Colonic mucosa (tissue), 4 donors: Measurements from ENCODE around the gene KLHL14. TPM values are rescaled to one million over a fixed set of nuclear protein-coding genes. Genes with fewer than 3 reads are reported as not detected.

Experiments
- DNase-seq: peaks from one replicate; pipeline ENCODE4 v3.0.0-alpha.2; 2020
- H3K27ac ChIP-seq: fragments of 200-600 bp; one replicate; pipeline ENCODE4 v1.8.0; 2021
- H3K27me3 ChIP-seq: fragments of 200-600 bp; one replicate; pipeline ENCODE4 v1.8.0; 2021
- H3K36me3 ChIP-seq: fragments of 200-600 bp; one replicate; pipeline ENCODE4 v1.8.0; 2021
- H3K4me1 ChIP-seq: fragments of 200-600 bp; one replicate; pipeline ENCODE4 v1.8.0; 2021; ENCODE audit warnings: mild to moderate bottlenecking
- H3K4me3 ChIP-seq: fragments of 200-600 bp; one replicate; pipeline ENCODE4 v1.8.0; 2021
- H3K9ac ChIP-seq, 2 donors: one replicate each; pipeline ENCODE4 v1.7.0; 2013; ENCODE audit warnings: control low read depth in 2 of 2, low read depth in 2 of 2, low read length in 2 of 2
- H3K9me3 ChIP-seq: fragments of 200-600 bp; one replicate; pipeline ENCODE4 v1.8.0; 2021
- intact Hi-C: fragments of 100-400 bp; cut with DNase I; formaldehyde crosslinking; loops from one replicate; pipeline ENCODE4 v1.14.1; 2022
- total RNA-seq, 2 donors: library from RNA; stranded (reverse); fragmentation: NEBNext Ultra II Directional in 1 of 2; extraction: Animal tissue kit (Norgen Biotek cat#: 25700) in 1 of 2; gene quantifications; one replicate each; pipeline ENCODE4 v1.2.1, GENCODE V29; 2021
- TF ChIP-seq, protein P1 (sequence below): fragments of 200-600 bp; IDR thresholded peaks from one replicate; pipeline ENCODE4 v1.8.0; 2022; ENCODE audit warnings: antibody characterized with exemption, mild to moderate bottlenecking
- donor health status: healthy.
- donor health status: DM: no; HTN: no; CAD: no.
- donor health status: DM: no; HTN: no; CAD: no.

Gene KLHL14
- total RNA-seq, 2 donors from 2014 or later = 0.07 to 0.08 TPM

DNA sequence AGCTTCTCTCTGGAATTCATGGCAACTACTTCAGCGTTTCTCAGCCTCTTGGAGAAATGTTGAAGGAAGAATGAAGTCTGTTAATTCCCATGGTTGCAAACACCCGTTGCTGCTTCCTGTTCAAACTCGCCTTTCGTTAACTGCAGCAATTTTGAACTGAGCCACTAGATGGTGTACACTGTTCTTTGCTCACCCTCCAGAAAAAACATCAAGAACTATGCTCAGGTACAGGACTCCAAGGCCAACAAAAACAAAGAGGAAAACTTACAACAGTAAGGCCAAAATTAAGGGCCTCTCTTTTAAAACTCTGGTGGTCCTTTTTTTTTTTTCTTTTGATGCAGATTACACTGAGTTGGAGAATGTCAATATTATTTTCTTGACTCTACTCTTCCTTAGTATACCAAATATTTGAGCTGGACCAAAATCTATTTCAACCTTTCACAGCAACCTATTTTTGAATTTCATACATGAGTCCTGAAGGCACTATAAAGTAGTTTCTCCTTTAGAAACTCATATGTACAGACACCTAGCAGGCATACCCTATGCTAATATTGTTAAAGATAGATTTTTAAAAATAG is 58.2 kb downstream of the KLHL14 start:
- Histone ChIP-seq H3K27me3 (no peaks in the 10 kb centered on the region), H3K9me3 (no peaks in the 10 kb centered on the region), H3K27ac (no peak overlapping the region), H3K4me1 (no peaks in the 10 kb centered on the region), H3K4me3 (no peak overlapping the region), H3K36me3 (no peaks in the 10 kb centered on the region), H3K9ac (no peak overlapping the region)
- intact Hi-C loops = loop anchor here (5.0 kb wide), 1 partner anchor 488 kb away; no protein-coding TSS in a partner anchor
- TF ChIP-seq, protein P1, sequence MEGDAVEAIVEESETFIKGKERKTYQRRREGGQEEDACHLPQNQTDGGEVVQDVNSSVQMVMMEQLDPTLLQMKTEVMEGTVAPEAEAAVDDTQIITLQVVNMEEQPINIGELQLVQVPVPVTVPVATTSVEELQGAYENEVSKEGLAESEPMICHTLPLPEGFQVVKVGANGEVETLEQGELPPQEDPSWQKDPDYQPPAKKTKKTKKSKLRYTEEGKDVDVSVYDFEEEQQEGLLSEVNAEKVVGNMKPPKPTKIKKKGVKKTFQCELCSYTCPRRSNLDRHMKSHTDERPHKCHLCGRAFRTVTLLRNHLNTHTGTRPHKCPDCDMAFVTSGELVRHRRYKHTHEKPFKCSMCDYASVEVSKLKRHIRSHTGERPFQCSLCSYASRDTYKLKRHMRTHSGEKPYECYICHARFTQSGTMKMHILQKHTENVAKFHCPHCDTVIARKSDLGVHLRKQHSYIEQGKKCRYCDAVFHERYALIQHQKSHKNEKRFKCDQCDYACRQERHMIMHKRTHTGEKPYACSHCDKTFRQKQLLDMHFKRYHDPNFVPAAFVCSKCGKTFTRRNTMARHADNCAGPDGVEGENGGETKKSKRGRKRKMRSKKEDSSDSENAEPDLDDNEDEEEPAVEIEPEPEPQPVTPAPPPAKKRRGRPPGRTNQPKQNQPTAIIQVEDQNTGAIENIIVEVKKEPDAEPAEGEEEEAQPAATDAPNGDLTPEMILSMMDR = peak; percentile 46
- DNase-seq = peak; percentile 58

DNA sequence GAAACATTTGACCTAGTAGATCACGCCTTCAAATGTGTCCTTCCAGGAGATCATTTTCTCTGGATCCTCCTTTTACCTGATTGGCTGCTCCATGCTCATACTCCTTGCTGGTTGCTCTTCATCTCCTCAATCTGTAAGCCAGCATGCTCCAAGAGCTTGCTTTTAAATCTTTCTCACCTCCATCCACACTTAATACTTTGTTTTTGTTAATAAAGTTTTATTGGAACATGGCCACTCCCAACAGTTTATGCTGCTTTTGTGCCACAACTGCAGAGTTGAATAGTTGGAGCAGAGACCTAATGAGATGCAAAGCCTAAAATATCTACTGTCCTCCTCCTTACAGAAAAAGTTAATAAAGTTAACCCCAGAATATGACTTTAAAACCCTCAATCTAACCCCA is 60.0 kb downstream of the KLHL14 start:
- no peak for DNase-seq
- Histone ChIP-seq H3K4me1 (no peaks in the 10 kb centered on the region), H3K9me3 (no peaks in the 10 kb centered on the region), H3K9ac (no peak overlapping the region), H3K27me3 (no peaks in the 10 kb centered on the region), H3K4me3 (no peak overlapping the region), H3K27ac (no peak overlapping the region), H3K36me3 (no peaks in the 10 kb centered on the region)
- intact Hi-C loops = loop anchor here (5.0 kb wide), 1 partner anchor 489 kb away; no protein-coding TSS in a partner anchor
- TF ChIP-seq, protein P1 = no peak

DNA sequence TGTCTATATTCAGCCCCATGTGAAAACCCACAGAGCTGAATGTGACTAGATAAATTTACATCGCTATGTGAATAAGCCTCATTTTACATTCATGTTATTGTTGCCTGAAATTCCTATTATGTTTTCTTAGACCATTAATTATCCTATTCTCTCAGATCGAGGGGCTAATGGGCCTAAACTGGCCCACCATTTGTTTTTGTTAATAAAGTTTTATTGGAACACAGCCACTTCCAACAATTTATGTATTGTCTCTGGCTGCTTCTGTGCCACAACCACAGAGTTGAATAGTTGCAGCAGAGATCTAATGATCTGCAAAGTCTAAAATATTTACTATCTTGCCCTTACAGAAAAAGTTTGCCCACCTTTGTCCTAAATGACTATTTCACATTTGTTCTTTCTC is 61.0 kb downstream of the KLHL14 start:
- no peaks in the 10 kb centered on the region for H3K36me3 ChIP-seq
- no peak overlapping the region for H3K27ac ChIP-seq
- H3K4me3 ChIP-seq = no peak overlapping the region
- H3K27me3 ChIP-seq = no peaks in the 10 kb centered on the region
- DNase-seq = no peak
- TF ChIP-seq, protein P1 = no peak
- H3K4me1 ChIP-seq = no peaks in the 10 kb centered on the region
- H3K9ac ChIP-seq = no peak overlapping the region
- intact Hi-C loops = loop anchor here (5.0 kb wide), 1 partner anchor 490 kb away; no protein-coding TSS in a partner anchor
- no peaks in the 10 kb centered on the region for H3K9me3 ChIP-seq

DNA sequence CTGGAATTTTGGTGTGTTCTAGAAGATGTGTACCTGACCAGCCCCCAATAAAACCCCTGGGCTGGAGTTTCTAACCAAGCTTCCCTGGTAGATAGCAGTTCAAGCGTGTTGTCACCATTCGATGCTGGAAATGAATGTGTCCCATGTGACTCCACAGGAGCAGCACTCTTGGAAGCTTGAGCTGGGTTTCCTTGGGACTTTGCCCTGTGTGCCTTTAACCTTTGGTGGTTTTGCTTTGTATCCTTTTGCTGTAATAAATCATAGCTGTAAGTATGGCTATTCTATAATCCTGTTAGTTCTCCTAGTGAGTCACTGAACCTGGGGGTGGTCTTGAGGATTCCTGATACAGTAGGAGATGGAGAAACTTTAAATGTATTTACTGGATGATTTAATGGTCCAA is 65.2 kb downstream of the KLHL14 start:
- no peak for DNase-seq
- no peak overlapping the region for H3K4me3 ChIP-seq
- no peaks in the 10 kb centered on the region for H3K36me3 ChIP-seq
- H3K9me3 ChIP-seq = no peaks in the 10 kb centered on the region
- H3K27me3 ChIP-seq = no peaks in the 10 kb centered on the region
- intact Hi-C loops = no loop called here
- no peak overlapping the region for H3K9ac ChIP-seq
- H3K4me1 ChIP-seq = no peaks in the 10 kb centered on the region
- TF ChIP-seq, protein P1 = no peak
- no peak overlapping the region for H3K27ac ChIP-seq

DNA sequence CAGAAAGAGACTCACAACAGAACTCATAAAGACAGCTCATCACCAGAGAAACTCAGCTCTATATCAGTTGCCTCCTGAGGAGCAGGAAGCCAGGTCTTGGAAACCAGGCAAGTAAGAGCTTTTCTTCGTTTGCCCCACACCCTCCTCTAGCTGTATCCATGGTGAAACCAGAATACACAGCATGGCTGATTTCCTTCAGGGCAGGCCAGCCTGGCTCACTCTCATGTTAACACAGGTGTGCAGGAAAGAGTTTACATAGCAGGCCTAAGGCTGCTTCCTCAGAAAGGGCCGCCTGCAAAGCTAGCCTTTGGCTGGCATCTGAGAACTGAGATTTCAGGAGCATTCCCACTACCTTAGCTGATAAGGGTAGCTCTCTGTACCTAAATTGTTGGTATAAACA is 65.7 kb downstream of the KLHL14 start:
- H3K4me1 ChIP-seq = no peaks in the 10 kb centered on the region
- TF ChIP-seq, protein P1 = no peak
- no peaks in the 10 kb centered on the region for H3K27me3 ChIP-seq
- no peak overlapping the region for H3K27ac ChIP-seq
- intact Hi-C loops = no loop called here
- H3K9me3 ChIP-seq = no peaks in the 10 kb centered on the region
- H3K36me3 ChIP-seq = no peaks in the 10 kb centered on the region
- no peak overlapping the region for H3K9ac ChIP-seq
- no peak for DNase-seq
- no peak overlapping the region for H3K4me3 ChIP-seq
